Measurements from ENCODE around the gene CHRNA5. TPM values are rescaled to one million over a fixed set of nuclear protein-coding genes. Genes with fewer than 3 reads are reported as not detected.
A peak's percentile ranks its signal among the peaks of the same experiment; 100 is the strongest.

Gene CHRNA5
- total RNA-seq, 5 donors from 2014 or later (not counting 1 experiment from before 2014, with no cell fraction given), result 0.37 to 1.1 (median 0.57) TPM

DNA sequence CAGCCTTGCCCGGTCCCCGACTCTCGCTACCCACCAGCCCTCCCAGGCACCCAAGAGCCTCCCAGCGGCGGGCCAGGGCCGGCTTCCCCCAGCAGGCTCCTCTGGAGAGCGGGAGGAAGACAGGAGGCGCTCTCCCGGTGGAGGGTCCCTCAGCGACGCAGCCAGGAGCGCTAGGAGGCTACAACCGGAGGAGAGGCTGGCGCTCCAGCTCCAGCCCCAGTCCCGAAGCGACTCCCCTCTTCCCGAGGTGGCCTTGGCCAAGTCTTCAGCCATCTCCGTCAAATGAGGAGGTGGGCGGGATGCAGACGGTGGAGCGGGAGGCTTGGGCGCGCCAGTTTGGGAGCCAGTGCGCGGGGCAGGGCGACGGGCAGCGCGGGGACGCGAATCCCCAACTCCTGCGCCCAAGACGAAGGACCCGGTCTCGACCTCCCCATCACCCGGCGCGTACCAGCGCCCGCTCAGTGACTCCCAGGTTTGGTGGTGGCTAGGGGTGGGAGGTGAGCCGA, 54.8 kb downstream of the CHRNA5 start:
- H3K27me3 Mint-ChIP-seq, result peaks cover 43 to 53% of the 10 kb centered on the region in 2 donors
- Histone ChIP-seq H3K4me1 (ENCODE audit: control insufficient read depth in 1 of 2, extremely low read depth in 1 of 2, insufficient read depth in 2 of 2, low read length in 2 of 2) (peaks cover 0 to 4% of the 10 kb centered on the region in 2 experiments), H3K4me3 (ENCODE audit: control insufficient read depth in 1 of 2, extremely low read depth in 1 of 2, low read length in 1 of 2) (peak overlapping the region in 1 of 2 donors; percentile 56), H3K27ac (ENCODE audit: low read length) (no peak overlapping the region), H3K36me3 (ENCODE audit: control insufficient read depth in 2 of 2, extremely low read depth in 1 of 2, insufficient read depth in 1 of 2, low read length in 1 of 2) (no peaks in the 10 kb centered on the region), H3K27me3 (replicated peaks in 1 of 2; ENCODE audit: control insufficient read depth in 2 of 2, extremely low read depth in 1 of 2, insufficient read depth in 2 of 2, low read length in 1 of 2) (peaks cover 3 to 48% of the 10 kb centered on the region in 2 experiments), H3K9me3 (no peaks in the 10 kb centered on the region)
- WGBS (ENCODE audit: insufficient coverage), result 5% methylated on average over 26 of the region's 41 CpGs
- ATAC-seq (replicated peaks in 1 of 4) (no peak), DNase-seq (no peak)
- peaks cover 10 to 13% (median 11%) of the 10 kb centered on the region in 3 donors for H3K4me1 Mint-ChIP-seq
- no peaks in the 10 kb centered on the region for H3K9me3 Mint-ChIP-seq
- ChIA-PET CTCF (no interaction called here), POLR2A (no interaction called here)
- H3K36me3 Mint-ChIP-seq, result no peaks in the 10 kb centered on the region
- peak overlapping the region in 1 of 3 donors; percentile 42 for H3K4me3 Mint-ChIP-seq
- H3K27ac Mint-ChIP-seq, result no peak overlapping the region

DNA sequence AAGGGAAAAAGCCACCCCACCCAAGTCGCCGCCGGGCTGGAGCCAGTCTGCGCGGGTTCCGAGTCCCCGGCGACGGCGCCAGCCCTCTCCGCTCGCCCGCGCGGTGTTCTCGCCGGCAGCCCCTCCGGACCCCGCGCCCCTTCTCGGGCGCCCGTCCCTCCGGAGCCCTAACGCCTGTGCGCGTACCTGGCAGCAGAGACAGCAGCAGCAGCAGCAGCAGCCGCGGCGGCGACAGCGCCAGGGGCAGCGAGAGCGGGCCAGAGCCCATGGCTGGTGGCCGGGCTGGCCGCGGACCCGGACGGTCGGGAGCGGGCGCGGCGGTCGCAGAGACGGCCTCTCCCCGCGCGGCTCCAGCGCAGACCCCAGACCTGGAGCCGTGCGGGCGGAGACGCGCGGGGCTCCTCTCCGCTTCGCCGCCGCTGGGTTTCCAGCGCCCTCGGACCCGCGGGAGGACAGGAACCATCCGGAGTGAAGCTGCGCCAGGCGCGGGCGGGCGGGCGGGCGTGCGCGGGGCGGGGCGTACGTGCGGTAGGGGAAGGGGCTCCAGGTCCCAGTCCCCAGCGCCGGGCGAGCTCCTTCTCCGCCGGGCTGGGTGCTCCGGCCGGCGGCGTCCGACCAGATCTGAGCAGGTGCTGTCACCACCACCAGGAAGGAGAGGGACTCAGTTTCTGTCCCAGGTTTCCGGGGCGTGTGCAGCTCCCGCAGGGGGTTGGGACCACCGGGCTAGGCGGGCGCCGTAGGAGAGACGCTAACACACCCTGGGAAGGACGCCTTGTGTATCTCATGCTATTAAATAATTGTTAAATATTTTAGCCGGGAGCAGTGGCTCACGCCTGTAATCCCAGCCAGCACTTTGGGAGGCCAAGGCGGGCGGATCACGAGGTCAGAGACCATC, 55.5 kb downstream of the CHRNA5 start, which contains the start of gene CHRNA3:
Gene CHRNA3, minus strand, starts transcription at position 470 of the 895 bp plus-strand sequence. Its CDS starts 202 bp downstream, at position 268.
- H3K4me3 Mint-ChIP-seq, result peak within 1 kb of the TSS in 2 of 3 donors; percentile 44 to 45
- POLR2A ChIA-PET, result no interaction called here

DNA sequence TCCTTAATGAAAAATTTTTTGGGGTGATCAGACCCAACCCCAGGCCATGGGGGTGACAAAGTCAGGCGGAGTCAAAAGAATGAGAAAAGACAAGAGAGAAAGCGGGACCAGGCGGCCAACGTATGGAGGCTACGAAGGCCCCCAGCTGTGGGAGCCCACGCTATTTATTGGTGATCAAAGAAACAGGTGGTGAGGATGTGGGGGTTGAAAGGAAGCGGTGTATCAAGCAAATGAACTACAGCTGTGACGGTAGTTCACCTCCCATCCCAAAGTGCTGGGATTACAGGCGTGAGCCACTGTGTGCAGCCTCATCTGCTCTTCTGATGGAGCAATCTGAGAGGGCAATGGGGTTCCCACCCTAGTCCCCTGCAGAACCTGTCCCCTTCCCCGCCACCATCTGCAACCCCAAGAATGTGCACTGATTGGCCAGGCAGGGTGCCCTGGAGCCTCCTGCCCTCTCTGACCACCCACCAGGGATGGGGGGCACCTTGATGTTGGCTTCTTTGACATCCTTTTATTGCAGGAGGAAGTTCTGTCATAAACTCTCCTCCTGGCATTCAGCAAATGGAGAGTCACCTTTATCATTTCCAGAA, 56.6 kb downstream of the CHRNA5 start:
- H3K4me3 ChIP-seq (ENCODE audit: control insufficient read depth in 1 of 2, extremely low read depth in 1 of 2, low read length in 1 of 2), result peak overlapping the region in 1 of 2 donors; percentile 67
- 7% methylated on average over 6 of the region's 10 CpGs for WGBS (ENCODE audit: insufficient coverage)
- no peak for ATAC-seq (replicated peaks in 1 of 4)
- H3K27me3 ChIP-seq (replicated peaks in 1 of 2; ENCODE audit: control insufficient read depth in 2 of 2, extremely low read depth in 1 of 2, insufficient read depth in 2 of 2, low read length in 1 of 2), result peaks cover 3 to 57% of the 10 kb centered on the region in 2 experiments
- no peaks in the 10 kb centered on the region for H3K36me3 Mint-ChIP-seq
- H3K27ac Mint-ChIP-seq, result peak overlapping the region in 1 of 2 donors; percentile 24
- no peak for DNase-seq
- ChIA-PET POLR2A (no interaction called here), CTCF (interaction anchor here in 1 of 2 donors (0.7 kb wide), 1 partner anchor 88 kb away, joined by 3 read pairs; no protein-coding TSS in a partner anchor)
- H3K9me3 ChIP-seq, result no peaks in the 10 kb centered on the region
- H3K36me3 ChIP-seq (ENCODE audit: control insufficient read depth in 2 of 2, extremely low read depth in 1 of 2, insufficient read depth in 1 of 2, low read length in 1 of 2), result no peaks in the 10 kb centered on the region
- H3K27me3 Mint-ChIP-seq, result peaks cover 43 to 62% of the 10 kb centered on the region in 2 donors
- no peaks in the 10 kb centered on the region for H3K9me3 Mint-ChIP-seq
- H3K27ac ChIP-seq (ENCODE audit: low read length), result no peak overlapping the region
- peaks cover 10 to 13% (median 11%) of the 10 kb centered on the region in 3 donors for H3K4me1 Mint-ChIP-seq
- peaks cover 0 to 4% of the 10 kb centered on the region in 2 experiments for H3K4me1 ChIP-seq (ENCODE audit: control insufficient read depth in 1 of 2, extremely low read depth in 1 of 2, insufficient read depth in 2 of 2, low read length in 2 of 2)
- H3K4me3 Mint-ChIP-seq, result no peak overlapping the region

More for the DNA sequence above, 55.5 kb downstream of the CHRNA5 start, which contains the start of gene CHRNA3:
- Mint-ChIP-seq H3K36me3 (no peaks in the 10 kb centered on the region), H3K27ac (peak within 1 kb of the TSS in 1 of 2 donors; percentile 24), H3K4me1 (peaks cover 10 to 13% (median 11%) of the 10 kb centered on the region in 3 donors), H3K27me3 (peaks cover 43 to 54% of the 10 kb centered on the region in 2 donors), H3K9me3 (no peaks in the 10 kb centered on the region)
- no peaks in the 10 kb centered on the region for H3K9me3 ChIP-seq
- peaks cover 0 to 4% of the 10 kb centered on the region in 2 experiments for H3K4me1 ChIP-seq (ENCODE audit: control insufficient read depth in 1 of 2, extremely low read depth in 1 of 2, insufficient read depth in 2 of 2, low read length in 2 of 2)
- peak within 1 kb of the TSS in 1 of 2 donors; percentile 67 for H3K4me3 ChIP-seq (ENCODE audit: control insufficient read depth in 1 of 2, extremely low read depth in 1 of 2, low read length in 1 of 2)
- peaks cover 3 to 54% of the 10 kb centered on the region in 2 experiments for H3K27me3 ChIP-seq (replicated peaks in 1 of 2; ENCODE audit: control insufficient read depth in 2 of 2, extremely low read depth in 1 of 2, insufficient read depth in 2 of 2, low read length in 1 of 2)
- CTCF ChIA-PET, result interaction anchor here in 1 of 2 donors (0.7 kb wide), 1 partner anchor 89 kb away, joined by 3 read pairs; no protein-coding TSS in a partner anchor
- WGBS (ENCODE audit: insufficient coverage), result 4% methylated on average over 97 of the region's 102 CpGs
- no peak for ATAC-seq (replicated peaks in 1 of 4)
- DNase-seq, result no peak
- no peaks in the 10 kb centered on the region for H3K36me3 ChIP-seq (ENCODE audit: control insufficient read depth in 2 of 2, extremely low read depth in 1 of 2, insufficient read depth in 1 of 2, low read length in 1 of 2)
- no peak within 1 kb of the TSS for H3K27ac ChIP-seq (ENCODE audit: low read length)

DNA sequence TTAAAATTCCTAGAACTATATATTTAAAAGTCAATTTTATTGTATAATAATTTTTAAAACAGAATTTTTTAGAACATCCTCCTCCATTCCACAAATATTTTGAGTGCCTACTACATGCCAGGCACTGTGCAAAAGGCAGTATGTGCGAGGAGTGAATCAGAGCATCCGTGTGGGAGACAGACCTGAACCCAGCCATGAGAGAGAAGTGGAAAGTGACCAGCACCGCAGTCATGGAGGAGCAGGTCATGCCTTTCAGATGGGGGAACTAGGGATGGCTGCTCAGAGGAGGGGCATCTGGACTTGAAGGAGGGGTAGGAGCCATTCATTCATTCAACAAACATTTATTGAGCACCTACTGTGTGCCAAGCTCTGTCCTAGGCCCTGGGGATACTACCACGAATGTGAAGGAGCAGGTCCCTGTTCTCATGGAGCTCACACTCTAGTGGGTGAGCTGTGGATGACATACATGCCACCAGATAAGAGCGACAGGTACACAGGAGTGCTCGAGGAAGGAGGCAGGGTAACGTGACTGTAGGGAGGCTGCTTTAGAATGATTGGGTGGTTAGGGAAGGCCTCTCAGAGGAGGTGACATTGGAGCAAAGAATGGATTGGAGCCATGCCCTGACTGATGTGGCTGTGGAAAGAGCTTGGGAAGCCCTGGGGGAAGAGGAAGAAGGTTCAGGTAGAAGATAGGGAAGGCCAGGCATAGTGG, 58.6 kb downstream of the CHRNA5 start:
- peaks cover 41 to 61% of the 10 kb centered on the region in 2 donors for H3K27me3 Mint-ChIP-seq
- H3K36me3 ChIP-seq (ENCODE audit: control insufficient read depth in 2 of 2, extremely low read depth in 1 of 2, insufficient read depth in 1 of 2, low read length in 1 of 2), result no peaks in the 10 kb centered on the region
- peaks cover 7 to 10% (median 8%) of the 10 kb centered on the region in 3 donors for H3K4me1 Mint-ChIP-seq
- ATAC-seq (replicated peaks in 1 of 4) (no peak), DNase-seq (no peak)
- H3K4me3 ChIP-seq (ENCODE audit: control insufficient read depth in 1 of 2, extremely low read depth in 1 of 2, low read length in 1 of 2), result no peak overlapping the region
- H3K4me3 Mint-ChIP-seq, result no peak overlapping the region
- WGBS (ENCODE audit: insufficient coverage), result 76% methylated on average over 6 of the region's 7 CpGs
- no peak overlapping the region for H3K27ac ChIP-seq (ENCODE audit: low read length)
- H3K4me1 ChIP-seq (ENCODE audit: control insufficient read depth in 1 of 2, extremely low read depth in 1 of 2, insufficient read depth in 2 of 2, low read length in 2 of 2), result peaks cover 0 to 4% of the 10 kb centered on the region in 2 experiments
- CTCF ChIA-PET, result no interaction called here
- POLR2A ChIA-PET, result no interaction called here
- no peaks in the 10 kb centered on the region for H3K36me3 Mint-ChIP-seq
- no peaks in the 10 kb centered on the region for H3K9me3 Mint-ChIP-seq
- H3K27ac Mint-ChIP-seq, result no peak overlapping the region
- H3K9me3 ChIP-seq, result no peaks in the 10 kb centered on the region
- H3K27me3 ChIP-seq (replicated peaks in 1 of 2; ENCODE audit: control insufficient read depth in 2 of 2, extremely low read depth in 1 of 2, insufficient read depth in 2 of 2, low read length in 1 of 2), result peaks cover 2 to 52% of the 10 kb centered on the region in 2 experiments

DNA sequence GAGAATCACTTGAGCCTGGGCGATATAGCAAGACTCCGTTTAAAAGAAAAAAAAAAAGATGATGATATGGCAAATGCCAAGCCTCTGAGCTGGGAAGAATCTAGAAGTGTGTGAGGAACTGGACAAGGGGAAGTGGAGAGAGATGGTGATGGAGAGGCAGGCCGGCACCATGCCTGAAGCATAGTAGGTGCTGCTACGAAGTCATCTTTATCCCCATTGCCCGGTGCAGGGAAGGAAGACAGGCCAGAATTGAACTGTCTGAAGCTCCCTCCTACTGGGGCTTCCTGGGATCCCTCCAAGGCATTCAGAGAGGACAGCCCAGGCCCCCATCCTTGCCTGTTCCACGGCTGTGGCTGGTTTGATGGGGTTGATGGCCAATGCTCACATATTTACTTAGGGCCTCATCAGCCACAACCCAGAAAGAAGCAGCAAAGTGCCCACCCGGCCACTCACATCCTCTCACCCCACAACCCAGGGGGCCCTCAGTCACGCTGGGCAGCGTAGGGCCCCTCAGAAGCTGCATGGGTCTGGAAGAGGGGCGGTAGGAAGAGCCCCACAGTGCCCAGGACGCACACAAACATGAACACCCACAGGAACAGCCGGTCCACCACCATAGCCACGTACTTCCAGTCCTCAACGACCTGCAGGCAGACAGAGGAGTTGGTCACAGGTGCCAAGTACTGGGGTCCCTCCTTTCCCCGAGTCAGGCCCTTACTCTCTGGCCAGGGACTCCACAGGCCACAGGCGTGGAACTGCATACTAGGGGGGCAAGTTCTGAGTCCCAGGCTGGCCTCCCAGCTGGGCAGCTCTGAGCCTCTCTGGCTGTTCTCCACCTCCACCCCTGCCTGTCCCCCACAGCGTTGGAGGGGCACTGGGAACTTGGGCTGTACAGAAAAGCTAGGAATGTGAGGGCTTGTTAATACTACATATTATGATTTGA, 59.6 kb downstream of the CHRNA5 start:
- H3K27me3 ChIP-seq (replicated peaks in 1 of 2; ENCODE audit: control insufficient read depth in 2 of 2, extremely low read depth in 1 of 2, insufficient read depth in 2 of 2, low read length in 1 of 2), result peaks cover 0 to 49% of the 10 kb centered on the region in 2 experiments
- no peak overlapping the region for H3K4me3 ChIP-seq (ENCODE audit: control insufficient read depth in 1 of 2, extremely low read depth in 1 of 2, low read length in 1 of 2)
- ChIA-PET POLR2A (no interaction called here), CTCF (no interaction called here)
- H3K4me3 Mint-ChIP-seq, result no peak overlapping the region
- no peak overlapping the region for H3K27ac Mint-ChIP-seq
- ATAC-seq (replicated peaks in 1 of 4), result no peak
- DNase-seq, result no peak
- H3K27me3 Mint-ChIP-seq, result peaks cover 38 to 61% of the 10 kb centered on the region in 2 donors
- peaks cover 7 to 10% (median 8%) of the 10 kb centered on the region in 3 donors for H3K4me1 Mint-ChIP-seq
- no peaks in the 10 kb centered on the region for H3K36me3 Mint-ChIP-seq
- H3K9me3 ChIP-seq, result no peaks in the 10 kb centered on the region
- H3K36me3 ChIP-seq (ENCODE audit: control insufficient read depth in 2 of 2, extremely low read depth in 1 of 2, insufficient read depth in 1 of 2, low read length in 1 of 2), result no peaks in the 10 kb centered on the region
- H3K27ac ChIP-seq (ENCODE audit: low read length), result no peak overlapping the region
- H3K9me3 Mint-ChIP-seq, result no peaks in the 10 kb centered on the region
- peaks cover 0 to 2% of the 10 kb centered on the region in 2 experiments for H3K4me1 ChIP-seq (ENCODE audit: control insufficient read depth in 1 of 2, extremely low read depth in 1 of 2, insufficient read depth in 2 of 2, low read length in 2 of 2)
- WGBS (ENCODE audit: insufficient coverage), result 66% methylated on average over 9 of the region's 17 CpGs
